GM11168 (cell line): ENCODE measurements around the gene TUT1.
"Not testable (repeated sequence)": the region's sequence is repeated elsewhere in the genome, so short reads cannot be mapped to it uniquely, and the experiment has no call there.

Experiments used
- in situ Hi-C: fragments of 300-500 bp; cut with MboI; formaldehyde crosslinking; loops from one replicate; pipeline ENCODE4 v1.12.0; 2022; ENCODE audit warnings: low sequenced_read_pairs; ENCODE audit not compliant: unreplicated experiment

The TUT1 gene

DNA sequence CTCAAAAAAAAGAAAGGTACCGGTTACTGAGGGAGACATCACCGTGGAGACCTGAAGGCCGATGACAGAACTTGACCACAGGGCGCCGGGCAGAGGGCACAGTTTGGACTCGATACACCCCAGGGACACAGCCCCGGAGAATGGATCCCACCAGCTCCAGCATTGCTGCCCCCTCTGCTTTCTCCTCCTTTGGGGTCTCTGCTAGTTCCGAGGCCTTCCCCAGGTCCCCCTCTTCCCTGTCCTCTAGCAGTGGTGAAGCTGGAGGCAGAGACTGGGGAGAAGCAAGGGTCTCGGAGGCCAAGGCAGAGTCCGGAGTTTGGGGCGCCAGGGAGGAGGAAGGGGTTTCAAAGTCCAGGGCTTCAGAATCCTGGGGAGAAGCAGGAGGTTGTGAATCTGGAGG lies 12.8 kb downstream of the TUT1 start:
- in situ Hi-C loops, result no loop called here

- in situ Hi-C loops, result no loop called here
Measured at GRCh38 chr11:62577046-62577714, 14.1 kb downstream of the TUT1 start.

- in situ Hi-C loops, result no loop called here
Measured at GRCh38 chr11:62575837-62576236, 15.5 kb downstream of the TUT1 start.

DNA sequence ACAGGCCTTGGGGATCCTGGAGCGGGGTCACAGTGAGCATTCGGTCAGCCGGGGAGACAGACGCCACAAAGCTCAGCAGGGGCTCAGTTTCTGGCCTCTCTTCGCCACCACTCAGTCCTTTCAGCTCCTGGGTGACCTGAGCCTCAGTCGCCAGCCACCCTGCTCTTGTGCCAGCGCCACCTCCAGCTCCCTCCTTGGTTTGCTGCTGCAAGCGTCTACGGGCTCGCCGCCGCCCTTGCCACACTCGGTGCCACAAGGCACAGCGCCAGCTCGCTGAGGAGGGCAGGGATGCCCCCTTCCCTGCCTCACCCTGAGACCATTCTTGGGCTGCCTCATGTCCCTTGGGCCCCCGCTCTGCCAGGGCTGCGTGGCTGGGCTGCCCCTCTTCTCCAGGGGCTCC lies 16.2 kb downstream of the TUT1 start:
- in situ Hi-C loops, result no loop called here

DNA sequence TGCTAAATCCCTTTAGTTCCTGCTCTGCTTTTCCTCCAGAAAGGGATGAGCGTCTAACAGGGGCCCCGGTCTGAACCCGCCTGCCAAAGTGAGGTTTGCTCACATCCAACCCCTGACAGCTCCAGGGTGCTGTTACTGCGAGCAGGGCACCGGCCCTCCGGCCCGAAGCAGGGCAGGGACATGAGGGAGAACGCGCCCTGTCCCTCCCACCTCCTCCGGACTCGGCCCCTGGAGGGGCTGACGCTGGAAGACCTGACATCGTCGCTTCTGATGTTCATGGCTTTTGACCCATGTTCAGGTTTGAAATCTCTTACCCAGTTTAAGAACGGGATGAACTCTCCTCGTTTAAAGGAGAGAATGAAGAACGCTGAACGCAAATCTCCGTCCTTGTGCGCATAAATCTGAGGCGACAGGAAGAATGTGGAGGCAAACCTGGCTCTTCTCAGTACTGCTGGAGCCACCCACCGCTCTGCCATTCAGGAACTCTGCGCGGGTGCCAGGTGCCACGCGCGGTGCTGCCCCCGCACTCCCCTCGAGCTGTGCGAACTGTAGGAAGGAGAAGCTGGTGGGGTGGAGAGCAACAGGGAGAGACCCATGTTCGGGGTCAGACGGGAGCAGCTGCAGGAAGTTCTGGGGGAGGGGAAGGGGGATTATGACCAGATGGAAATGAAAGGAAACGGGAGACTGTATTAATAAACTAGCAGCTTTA lies 16.8 kb downstream of the TUT1 start:
- in situ Hi-C loops, result no loop called here

- in situ Hi-C loops, result no loop called here
Measured at GRCh38 chr11:62573592-62574362, 17.5 kb downstream of the TUT1 start, which contains the start of gene EEF1G. TSS of gene EEF1G (minus strand) at chr11:62573891. CDS start at chr11:62573842, 49 bp downstream.

DNA sequence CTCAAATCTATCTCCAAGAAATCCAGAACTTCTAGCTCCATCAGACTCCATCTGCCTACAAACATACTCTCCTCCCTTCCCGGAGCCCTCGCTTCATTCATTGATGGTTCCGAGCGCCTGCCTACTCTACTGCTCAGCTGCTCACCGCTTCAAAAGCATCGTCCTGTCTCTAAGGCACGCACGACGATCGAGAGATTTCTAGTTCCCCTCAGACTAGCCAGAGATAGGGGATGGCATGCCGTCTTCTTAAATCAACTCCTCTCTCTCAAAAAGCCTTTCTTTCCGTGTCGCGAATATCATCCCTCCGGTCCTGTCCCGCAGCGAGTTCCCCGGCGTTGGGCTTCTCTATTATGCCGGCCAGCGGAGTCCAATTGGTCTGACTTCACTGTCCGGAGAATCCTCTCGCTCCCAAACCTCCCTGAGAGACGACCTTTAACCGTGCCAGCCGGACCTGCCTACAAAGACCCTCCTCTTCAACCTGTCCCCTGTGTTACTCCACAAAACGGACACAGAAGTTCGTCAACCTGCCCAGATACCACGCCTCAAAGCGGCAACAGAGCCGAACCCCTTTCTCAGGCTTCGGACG lies 18.2 kb downstream of the TUT1 start:
- in situ Hi-C loops, result no loop called here

GRCh38 chr11:62572431-62572830 lies 18.9 kb downstream of the TUT1 start:
- in situ Hi-C loops, result no loop called here

DNA sequence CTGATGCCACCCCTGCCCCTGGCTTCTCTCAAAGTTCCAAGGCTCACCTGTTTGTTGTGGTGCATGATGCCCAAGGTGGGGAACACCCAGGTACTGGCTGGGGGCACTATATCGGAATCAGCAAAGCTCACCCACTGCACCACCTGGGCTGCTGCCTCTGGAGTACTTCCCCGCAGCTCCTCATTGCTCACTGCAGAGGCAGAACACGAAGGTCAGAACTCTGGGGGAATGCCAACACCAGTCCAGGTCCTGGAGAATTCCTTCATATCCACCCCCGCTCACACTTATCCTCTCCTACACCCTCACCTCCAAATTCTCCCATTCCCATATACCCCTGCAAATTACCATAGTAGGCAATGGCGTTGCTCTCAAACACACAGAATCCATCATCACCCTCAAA lies 19.8 kb downstream of the TUT1 start:
- in situ Hi-C loops, result not testable (repeated sequence)

GRCh38 chr11:62570903-62571302 lies 20.4 kb downstream of the TUT1 start:
- in situ Hi-C loops, result not testable (repeated sequence)

DNA sequence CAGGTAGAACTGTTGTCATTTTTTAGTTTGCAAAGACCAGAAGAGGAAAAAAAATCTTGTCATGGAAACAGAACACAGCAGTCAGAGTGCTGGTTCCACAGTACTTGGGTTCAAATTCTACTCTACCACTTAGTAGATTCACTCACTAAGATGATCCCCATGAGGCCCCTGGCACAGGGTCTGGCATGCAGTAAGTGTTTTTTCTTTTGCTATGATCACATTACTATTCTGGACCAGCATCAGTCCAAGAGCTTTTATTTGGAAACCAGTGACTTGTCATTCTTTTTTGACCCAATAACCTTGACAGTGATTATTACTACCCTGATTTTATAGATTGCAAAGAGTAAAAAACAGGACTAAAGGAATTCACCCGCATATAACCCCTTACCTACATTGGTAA lies 21.7 kb downstream of the TUT1 start:
- in situ Hi-C loops, result no loop called here

GRCh38 chr11:62567018-62567633 lies 24.2 kb downstream of the TUT1 start:
- in situ Hi-C loops, result no loop called here

GRCh38 chr11:62566247-62566646 lies 25.1 kb downstream of the TUT1 start:
- in situ Hi-C loops, result no loop called here

- in situ Hi-C loops, result no loop called here
Measured at GRCh38 chr11:62565100-62565802, 26.1 kb downstream of the TUT1 start.

DNA sequence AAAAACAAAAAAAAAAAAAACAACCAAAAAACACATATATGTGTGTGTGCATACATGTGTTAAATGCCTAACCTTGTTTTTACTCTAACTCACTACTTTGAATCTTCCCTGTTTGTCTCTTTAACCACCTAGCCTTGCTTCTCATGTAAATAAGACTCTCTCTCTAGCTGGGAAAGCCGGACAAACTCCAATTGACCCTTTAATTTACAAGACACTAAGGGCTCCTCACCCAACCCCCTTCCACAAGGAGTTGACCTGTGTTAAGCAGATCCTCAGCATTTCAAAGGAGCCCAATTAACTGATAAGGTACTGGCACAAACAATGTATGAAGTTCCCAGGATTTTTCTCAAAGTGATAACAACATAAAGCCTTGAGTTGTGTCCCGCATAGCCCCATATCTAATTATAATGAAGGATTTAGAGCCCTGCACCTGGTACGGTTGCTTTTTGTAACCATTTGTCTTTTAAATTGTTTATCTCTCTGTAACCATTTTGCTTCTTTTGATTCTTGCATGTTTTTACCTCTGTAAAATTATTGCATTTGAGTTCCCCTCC lies 29.6 kb downstream of the TUT1 start:
- in situ Hi-C loops, result not testable (repeated sequence)

- in situ Hi-C loops, result no loop called here
Measured at GRCh38 chr11:62560566-62561103, 30.7 kb downstream of the TUT1 start.

GRCh38 chr11:62559626-62560025 lies 31.7 kb downstream of the TUT1 start:
- in situ Hi-C loops, result not testable (repeated sequence)

- in situ Hi-C loops, result no loop called here
Measured at GRCh38 chr11:62559204-62559603, 32.1 kb downstream of the TUT1 start.

- in situ Hi-C loops, result no loop called here
Measured at GRCh38 chr11:62558669-62559068, 32.7 kb downstream of the TUT1 start.
